T-helper 9 cell (primary cell): ENCODE results near the gene HTRA2.
A peak's percentile ranks its signal among the peaks of the same experiment; 100 is the strongest.
"Not testable (repeated sequence)": the region's sequence is repeated elsewhere in the genome, so short reads cannot be mapped to it uniquely, and the experiment has no call there.

ENCODE experiments used
- DNase-seq: peaks from one replicate; pipeline ENCODE4 v3.0.0-alpha.2; 2020

HTRA2 gene

DNA sequence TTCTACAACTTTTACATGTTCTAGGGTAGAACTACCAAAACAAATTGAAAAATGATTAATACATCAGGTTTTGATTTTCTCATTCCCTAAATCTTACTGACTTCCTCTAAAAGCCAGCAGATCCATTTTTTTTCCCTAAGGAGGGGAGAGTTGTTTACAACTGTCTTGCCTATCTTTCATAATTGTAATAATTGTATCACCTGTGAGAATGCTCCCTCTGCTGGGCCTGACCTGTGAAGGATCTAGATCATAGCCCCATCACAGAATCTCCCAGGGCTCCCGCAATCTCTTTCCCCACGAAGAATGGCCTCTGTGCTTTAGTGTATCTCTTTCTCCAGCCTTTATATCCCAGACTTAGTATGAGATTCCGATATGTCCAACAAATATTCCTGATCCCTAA is 14.9 kb downstream of the HTRA2 start:
- no peak for DNase-seq

DNA sequence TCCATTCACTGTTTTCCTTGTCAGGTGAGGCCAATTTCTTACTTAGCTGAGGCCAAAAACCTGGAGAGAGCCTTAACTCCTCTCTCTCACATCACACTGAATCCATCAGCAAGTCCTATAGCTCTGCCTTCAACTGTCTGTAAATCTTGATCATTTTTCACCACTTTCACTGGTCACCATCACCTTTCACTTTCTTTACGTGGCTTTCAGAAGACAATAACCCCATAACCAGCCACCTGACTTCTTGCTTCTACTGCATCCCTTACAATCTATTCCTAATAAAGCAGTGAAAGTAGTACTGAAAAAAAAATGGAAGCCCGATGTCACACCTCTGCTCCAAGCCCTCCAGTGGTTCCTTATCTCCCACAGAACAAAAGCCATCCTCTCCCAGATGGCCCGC is 16.3 kb downstream of the HTRA2 start:
- DNase-seq = no peak

DNA sequence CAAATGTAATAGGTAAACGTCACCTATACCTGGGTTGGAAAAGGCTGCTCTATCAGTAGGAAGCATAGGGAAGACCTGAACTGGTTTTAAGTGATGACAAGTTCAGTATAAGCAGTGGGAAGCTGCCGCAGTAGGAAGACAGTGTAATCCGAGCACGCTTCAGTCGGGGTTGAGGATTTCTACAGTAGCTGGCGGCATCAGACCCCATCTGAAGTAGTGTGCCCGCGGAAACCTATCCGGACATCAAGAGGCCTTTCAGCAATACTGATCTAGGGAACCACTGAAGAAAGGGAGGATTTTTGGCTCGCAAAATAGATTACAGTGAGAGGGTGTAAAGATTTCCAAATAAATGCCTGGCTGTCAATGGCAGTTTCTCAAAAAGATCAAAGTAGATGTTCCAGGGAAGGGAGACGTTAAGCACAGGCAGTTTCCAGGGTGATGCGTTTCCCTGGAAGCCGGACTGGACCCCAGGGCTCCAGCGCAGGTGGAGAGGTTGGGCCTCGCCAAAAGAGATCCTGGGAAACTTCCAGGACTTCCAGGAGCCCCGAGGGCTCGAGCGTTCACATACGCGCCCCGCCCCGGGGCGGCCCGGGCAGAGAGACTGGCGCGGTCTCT is 18.7 kb downstream of the HTRA2 start:
- DNase-seq = no peak

DNA sequence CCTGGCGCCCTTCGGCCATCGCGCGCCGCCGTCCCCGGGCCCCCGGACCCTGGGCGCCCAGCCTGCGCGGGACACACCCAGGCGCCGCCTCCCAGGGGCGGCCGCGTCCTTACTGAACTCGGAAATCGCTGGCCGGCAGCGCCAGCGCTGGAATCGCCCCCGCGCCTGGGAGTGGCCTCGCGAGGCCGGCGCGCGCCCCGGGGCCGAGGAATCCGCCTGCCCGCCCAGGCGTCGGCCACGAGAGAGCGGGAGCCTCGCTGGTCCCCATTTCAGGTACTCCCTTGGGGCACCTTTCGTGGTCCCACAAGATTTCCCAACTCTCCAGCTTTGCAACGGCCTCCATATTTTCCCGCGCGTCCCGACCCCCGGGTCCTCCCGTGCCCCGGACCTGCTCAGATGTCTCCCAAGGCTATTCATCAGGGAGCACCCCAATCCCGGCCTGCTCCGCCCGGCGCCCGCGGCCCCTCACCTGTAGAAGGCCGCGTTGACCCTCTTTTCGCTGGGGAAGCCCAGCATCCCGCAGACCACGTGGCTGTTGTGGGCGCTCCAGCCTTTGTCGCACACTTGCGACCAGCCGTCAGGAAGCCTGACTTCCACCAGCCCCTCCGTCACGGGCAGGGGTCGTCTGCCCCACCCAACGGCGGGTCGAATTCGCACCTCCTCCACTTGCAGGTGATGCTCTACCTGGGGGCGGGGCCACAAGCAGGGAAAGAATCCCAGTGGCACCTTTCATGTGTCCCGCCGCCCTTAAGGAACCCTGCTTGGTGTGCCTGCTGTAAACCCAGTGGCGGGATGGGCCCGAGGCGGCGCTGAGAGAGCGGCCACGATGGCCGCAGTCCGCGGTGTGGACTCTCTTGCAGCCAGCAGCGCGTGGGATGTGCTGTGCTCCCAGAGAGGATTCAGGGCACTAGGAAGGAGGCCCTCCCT is 19.4 kb downstream of the HTRA2 start:
- no peak for DNase-seq

DNA sequence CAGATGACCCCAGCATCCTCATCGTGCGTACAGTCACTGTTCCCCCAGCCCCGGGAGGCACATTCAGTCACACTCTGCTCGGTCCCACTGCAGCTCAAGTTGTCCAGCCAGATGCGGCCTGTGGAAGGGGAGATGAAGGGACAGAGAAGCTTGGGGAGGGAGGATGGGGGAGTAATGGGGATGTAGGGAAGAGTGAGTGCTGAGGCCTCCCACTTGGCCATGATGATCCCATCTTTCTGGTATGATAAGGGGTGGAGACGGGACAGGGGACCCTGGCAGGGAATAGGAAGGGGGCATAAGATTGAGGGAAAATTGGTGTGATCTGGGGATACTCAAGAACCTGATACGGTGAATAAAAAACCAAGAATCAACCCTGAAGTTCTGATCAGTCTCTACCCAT is 20.5 kb downstream of the HTRA2 start:
- no peak for DNase-seq

DNA sequence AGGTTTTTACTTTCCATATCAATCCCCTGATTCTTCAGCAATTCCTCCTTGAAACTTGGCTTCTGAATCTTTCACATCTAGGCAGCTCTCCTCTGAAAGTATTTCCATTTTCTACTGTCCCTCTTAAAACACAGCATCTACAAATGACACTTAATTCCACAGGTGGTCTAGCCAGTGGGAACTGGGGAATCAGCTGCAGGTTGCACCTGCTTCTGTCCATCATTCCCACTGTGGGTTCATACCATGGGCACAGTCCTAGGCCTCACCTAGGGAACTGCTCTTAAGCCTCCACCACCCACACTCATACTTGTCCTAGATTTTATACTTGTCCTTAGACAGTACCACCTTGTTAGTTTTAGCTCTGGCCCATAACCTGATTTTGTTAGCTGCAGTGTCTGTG is 21.8 kb downstream of the HTRA2 start:
- DNase-seq = no peak

DNA sequence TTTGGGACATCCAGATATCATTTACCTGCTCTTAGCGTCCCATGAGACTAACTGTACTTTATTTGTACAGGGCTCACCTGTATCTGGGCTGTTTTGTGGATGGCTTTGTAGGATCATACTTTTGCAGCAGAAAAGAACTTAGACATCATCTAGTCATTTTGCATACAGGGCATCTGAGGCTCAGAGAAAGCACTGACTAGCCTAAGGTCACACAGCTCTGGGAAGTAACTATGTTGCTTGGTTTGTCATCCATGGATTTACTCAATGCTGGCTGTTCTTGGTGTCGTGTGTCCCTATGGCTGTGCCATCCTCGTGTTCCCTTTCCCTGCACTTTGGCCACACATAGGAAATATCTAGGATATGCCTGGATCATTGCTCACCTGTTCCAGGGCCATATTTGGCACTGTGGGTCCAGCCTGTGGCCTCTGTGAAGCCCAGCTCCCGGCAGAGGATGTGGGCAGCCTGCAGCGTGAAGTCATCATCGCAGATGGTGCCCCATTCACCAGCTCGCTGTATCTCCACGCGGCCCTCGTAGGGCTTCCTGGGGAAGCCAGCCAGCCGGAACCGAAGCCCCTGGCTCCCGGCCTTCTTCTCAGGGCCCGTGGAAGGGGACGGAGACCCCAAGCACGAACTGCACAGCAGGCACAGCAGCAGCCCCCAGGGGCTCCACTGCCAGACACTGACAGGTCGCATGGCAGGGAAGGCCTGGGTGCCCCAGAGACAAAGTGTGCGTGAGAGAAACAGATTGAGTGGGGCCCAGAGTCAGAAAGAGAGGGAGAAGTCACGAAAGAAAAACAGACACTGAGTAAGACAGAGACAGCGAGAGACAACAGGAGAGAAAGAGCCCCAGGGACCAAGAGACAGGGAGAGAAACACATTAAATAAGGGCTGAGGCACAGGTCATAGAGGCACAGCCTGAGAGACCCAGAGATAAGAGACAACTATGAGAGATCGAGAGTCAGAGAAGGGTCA is 22.5 kb downstream of the HTRA2 start:
- DNase-seq = no peak

DNA sequence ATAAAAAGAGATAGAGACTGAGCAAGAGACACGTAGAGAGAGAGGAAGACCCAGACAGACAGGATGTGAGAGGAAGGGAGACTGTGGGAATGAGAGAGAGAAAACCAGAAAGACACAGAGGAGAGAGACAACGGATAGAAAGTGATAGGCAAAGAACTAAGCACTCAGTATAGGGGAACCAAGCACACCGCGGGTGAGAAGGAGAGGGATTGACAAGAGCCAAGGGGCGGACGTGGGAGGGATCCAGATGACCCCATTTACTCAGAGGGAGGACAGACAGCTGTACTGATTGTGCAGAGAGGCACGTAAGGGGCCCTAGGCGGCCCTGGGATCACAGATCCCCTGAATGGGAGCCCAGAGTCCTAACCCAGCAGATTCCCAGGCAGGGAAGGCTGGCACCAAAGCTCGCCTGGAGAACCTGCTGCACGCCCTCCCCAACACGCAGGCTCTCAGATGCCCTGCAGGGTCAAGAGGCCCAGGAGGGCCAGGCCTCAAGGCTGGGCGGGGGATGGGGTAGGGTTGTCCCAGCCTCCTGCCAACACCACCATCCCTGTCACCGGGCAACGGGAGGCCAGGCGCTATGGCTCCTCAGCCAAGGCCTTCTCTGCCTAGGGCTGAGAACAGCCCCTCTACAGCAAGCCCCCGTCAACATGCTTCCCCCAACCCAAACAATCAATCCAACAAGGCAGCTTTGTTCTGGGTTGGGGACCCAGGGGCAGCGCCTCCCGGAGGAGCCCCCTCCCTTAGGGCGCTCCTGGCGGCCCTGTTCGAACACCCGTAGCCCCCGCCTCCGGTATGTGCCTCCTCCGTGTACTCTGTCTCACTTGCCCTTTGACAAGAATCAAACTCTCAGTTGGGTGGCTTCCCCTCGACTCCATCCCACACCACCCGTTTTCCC is 23.4 kb downstream of the HTRA2 start:
- DNase-seq = no peak

DNA sequence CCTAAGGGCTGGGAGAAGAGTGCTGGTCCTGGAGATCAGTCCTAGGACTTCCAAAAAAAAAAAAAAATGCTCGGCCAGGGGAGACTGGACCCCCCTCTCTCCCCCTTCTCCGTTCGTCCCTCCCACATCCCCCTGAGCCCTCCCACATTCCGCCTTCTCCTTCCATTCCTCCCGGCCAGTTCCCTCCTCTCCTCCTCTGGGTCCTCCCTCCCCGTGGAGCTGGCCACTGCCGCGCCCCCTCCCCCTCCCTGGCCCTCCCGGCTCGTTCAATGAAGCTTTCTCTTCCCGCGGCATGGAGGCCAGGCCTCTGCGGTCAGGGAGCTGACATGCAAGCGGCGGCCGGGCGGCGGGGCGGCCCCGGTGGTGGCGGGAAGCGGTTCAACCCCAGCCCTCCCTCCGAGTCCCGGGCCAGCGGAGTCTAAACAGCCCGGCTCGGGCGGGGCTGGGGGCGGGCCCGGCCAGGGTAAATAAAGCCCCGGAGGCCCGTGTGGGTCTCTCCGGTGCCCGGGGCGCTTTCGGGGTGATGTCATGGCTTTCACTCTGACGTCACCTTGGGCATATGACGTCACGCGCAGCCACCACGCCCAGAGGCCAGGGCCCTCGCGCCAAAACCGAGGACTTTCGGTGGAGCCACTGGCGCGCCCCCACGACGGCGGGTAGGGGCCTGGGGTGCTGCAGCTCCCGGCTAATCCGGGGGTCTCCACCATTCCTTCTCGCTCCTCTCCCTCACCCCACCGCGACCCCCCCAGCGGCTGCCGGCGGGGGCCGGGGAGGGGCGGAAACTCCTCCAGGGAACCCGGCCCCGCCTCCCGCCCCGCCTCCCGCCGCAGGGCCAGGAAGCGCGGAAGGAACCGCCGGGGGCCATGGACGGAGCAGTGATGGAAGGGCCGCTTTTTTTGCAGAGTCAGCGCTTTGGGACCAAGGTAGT is 24.4 kb downstream of the HTRA2 start, which contains the start of the genes DOK1 and LOXL3:
DOK1 (plus strand) TSS at position 829 of the 928 bp plus-strand sequence; CDS start at position 864, 35 bp downstream.
LOXL3 (minus strand) TSS at position 51 of the 928 bp plus-strand sequence. CDS start 1,308 bp downstream, outside the sequence.
- peak; percentile 75 for DNase-seq

DNA sequence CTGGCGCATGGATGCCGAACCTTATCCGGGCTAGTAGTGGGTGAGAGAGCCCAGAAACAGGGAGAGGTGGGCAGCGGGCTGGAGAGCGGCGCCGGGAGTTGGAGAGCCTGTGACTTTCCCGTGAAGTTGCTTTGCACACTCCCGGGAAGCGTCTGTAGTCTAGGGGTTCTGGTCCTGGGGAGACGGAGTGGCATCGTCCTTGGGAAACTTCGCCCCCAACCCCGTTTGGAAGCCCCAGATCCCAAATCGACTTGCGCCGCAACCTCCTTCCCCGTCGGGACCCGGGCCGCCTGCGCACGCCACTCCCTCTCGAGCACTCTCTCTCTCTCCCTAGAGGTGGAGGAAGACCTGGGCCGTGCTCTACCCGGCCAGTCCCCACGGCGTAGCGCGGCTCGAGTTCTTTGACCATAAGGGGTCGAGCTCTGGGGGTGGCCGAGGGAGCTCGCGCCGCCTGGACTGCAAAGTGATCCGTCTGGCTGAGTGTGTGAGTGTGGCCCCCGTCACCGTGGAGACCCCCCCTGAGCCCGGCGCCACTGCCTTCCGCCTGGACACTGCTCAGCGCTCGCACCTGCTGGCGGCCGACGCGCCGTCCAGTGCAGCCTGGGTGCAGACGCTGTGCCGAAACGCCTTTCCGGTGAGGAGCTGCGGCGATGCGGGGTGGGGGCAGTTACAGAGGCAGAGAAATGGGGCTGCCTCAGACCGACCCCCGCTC is 25.2 kb downstream of the HTRA2 start:
- peak; percentile 31 for DNase-seq

DNA sequence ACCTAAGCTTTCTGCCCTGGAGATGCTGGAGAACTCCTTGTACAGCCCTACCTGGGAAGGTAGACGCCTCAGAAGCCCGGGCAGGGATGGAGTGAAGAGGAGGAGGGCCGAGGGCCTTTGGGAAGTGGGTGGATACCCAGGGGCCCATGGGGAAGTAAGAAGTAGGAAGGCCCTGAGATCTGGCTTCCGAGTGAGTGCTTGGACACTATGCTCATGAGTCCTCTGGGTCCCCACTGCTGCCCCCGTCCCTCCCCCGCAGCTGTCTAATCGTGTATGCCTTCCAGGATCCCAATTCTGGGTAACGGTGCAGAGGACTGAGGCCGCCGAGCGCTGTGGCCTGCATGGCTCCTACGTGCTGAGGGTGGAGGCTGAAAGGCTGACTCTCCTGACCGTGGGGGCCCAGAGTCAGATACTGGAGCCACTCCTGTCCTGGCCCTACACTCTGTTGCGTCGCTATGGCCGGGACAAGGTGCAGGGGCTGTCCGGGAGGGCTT is 25.9 kb downstream of the HTRA2 start:
- no peak for DNase-seq

DNA sequence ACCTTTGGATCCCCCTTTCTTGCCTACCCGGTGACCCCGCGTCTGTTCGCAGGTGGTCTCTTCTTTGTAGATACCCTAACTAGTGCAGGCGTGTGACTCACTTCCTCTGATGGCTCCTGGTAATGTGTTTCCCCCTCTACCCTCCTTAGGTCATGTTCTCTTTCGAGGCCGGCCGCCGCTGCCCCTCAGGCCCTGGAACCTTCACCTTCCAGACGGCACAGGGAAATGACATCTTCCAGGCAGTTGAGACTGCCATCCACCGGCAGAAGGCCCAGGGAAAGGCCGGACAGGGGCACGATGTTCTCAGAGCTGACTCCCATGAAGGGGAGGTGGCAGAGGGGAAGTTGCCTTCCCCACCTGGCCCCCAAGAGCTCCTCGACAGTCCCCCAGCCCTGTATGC is 26.4 kb downstream of the HTRA2 start:
- no peak for DNase-seq

DNA sequence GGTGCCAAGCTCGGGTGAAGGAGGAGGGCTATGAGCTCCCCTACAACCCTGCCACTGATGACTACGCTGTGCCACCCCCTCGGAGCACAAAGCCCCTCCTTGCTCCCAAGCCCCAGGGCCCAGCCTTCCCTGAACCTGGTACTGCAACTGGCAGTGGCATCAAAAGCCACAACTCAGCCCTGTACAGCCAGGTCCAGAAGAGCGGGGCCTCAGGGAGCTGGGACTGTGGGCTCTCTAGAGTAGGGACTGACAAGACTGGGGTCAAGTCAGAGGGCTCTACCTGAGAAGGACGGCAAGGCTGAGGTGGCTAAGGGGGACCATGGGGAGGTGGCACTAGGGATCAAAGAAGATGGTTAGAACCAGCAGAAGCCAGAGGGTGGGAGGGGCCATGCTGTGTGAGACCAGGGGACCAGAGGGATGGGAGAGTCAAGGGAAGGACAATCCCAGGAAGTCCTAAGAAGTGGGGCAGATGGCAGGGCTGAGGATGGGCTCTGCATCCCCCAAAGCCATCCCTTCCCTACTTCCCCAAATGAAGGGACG is 27.2 kb downstream of the HTRA2 start:
- no peak for DNase-seq

DNA sequence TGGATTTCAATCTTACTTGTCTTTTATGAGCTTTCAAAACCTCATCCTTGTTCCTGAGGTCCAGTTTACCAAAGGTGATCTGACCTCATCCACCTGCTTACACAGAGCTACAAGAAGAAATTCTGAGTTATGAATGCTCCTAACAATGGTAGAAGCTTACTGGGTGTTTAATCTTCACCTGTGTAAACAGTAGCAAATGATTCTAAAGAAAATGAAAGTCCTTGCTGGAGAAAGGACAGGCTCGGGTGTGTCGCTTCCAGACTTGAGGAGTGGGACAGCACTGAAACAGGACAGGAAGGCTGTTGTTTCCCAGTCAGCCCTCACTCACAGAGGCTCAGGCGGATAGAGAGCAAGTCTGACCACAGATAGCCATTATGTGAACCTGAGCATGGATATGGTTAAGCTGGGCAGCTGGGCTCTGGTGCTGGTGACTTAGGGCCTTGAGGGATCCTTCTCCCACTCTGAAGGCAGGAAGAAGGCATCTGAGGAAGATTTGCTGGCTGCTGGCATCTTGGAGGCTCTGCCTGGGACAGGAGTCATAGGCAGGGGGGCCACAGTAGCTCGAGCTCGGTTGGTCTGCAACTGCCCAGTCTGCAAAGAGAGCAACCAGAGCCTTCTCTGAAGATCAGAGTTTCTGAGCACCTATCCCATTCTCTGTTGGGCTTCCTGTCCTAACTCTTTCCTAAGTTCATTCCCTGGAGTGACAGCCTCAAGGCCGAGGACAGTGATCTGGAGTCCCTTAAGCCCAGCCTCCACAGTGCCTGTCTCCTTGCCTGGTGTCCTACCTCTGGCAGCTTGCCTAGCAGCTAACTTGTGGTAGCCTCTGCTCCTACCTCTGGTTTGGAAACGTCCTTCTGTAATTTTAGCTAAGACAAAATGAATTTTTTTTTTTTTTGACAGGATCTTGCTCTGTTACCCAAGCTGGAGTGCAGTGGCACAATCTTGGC is 28.8 kb downstream of the HTRA2 start:
- no peak for DNase-seq

DNA sequence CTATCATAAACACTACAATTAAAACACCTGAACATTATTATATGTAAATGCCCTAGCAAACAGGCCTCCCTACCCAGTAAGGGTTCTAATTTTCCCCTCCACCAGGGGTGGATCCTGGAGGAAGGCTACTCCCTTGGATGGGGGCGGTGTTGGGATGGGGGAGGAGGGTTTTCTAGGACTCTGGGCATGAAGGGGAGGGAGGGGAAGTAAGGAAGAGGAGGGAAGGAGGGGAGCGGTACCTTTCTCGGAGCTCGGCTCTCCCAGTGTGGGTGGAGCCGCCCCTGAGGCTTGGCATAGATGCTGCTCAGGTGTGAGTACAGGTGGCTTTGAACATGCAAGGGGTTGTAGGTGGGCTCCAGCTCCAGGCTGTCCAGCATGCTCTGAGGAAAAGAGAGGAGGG is 30.2 kb downstream of the HTRA2 start:
- no peak for DNase-seq

DNA sequence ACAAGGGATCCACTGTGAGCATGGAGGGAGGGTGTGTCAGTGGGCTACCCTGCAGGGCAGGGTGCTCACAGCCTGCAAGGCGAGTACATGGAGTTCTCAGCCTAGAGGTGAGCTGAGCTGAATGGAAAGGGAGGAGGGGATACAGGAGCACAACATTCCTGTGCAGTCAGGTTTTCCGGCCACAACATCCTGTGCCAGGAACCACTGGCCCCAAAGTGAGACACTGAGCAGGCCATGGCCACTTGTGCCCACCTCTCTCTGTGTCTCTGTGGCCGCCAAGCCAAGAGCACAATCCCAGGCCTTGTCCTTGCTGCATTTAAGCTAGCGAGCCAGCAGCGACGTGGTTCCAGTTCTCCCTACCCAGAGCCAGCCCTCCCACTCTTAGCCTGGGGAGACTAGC is 30.9 kb downstream of the HTRA2 start:
- no peak for DNase-seq

DNA sequence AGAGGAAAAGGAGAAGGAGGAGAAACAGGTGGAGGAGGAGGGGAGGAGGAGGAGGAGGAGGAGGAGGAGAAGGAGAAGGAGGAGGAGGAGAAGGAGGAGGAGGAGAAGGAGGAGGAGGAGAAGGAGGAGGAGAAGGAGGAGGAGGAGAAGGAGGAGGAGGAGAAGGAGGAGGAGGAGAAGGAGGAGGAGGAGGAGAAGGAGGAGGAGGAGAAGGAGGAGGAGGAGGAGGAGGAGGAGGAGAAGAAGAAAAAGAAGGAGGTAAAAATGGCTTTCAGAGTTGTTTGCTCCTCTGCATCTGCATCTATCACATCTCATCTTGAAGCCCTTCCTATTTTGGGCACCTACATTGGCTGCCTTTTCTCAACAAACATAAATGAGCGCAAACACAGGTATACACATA is 31.3 kb downstream of the HTRA2 start:
- not testable (repeated sequence) for DNase-seq

DNA sequence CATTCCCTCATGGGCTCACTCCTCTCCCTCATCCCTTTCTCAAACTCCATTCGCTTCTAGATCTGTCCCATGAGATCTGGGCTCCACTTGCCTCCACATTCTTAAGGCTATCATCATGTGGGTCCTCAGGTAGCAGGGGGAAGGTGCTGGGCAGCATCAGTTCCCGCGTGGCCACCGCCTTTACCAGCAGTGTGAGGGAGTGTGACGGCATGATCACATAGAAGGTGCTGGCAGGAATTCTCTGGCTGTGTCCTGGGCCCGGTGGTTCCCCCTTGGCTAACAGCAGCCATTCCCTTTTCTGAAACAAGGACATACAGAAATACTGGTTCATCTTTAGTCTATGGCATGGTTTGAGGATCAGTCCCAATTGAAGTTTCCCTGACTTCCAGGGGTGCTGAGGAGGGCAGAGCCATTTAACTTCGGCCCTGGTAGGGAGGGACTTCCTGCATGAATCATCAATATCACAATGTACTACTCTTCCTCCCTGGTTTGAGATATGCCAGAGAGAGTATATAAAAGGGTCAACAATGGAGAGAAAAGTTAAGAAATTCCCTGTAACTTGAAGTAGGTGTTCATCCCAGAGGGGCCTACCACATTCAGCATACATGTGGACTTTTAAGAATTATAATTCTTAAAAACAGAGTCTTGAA is 32.5 kb downstream of the HTRA2 start:
- DNase-seq = no peak
